DND-41 (cell line): Measurements from ENCODE around the gene DOCK3.

Source experiments
- EZH2 ChIP-seq: IDR thresholded peaks from 3 replicates; pipeline ENCODE4 v1.6.1; 2012; ENCODE audit warnings: borderline replicate concordance, low read depth, mild to moderate bottlenecking, moderate library complexity, low read length, inconsistent platforms; ENCODE audit not compliant: severe bottlenecking
- TF ChIP-seq, protein P1 (sequence below): IDR thresholded peaks from 2 replicates; pipeline ENCODE4 v1.5.1; 2012; ENCODE audit warnings: borderline replicate concordance, low read length, moderate library complexity, mild to moderate bottlenecking; ENCODE audit not compliant: poor library complexity, severe bottlenecking; ENCODE audit errors: extremely low read depth

DNA sequence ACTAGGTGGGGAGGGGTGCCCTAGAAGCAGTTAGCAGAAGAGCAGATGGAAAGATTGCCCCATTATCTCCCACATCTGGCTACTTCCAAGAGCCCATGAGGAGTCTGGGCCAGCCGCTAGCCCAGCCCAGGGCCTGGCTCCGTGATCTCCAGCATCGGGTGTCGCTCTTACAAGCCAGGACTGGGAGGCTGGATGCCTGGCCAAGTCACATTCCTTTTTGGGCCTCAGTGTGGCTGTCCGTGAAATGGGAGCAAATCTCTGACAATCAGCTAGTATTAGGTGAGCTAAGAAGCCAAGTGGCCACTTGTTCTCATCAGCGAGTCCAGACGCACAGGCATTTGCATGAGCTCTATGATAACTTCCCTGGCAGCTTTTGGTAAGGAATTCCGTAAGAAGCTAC is 23.3 kb upstream of the DOCK3 start:
- TF ChIP-seq, protein P1, sequence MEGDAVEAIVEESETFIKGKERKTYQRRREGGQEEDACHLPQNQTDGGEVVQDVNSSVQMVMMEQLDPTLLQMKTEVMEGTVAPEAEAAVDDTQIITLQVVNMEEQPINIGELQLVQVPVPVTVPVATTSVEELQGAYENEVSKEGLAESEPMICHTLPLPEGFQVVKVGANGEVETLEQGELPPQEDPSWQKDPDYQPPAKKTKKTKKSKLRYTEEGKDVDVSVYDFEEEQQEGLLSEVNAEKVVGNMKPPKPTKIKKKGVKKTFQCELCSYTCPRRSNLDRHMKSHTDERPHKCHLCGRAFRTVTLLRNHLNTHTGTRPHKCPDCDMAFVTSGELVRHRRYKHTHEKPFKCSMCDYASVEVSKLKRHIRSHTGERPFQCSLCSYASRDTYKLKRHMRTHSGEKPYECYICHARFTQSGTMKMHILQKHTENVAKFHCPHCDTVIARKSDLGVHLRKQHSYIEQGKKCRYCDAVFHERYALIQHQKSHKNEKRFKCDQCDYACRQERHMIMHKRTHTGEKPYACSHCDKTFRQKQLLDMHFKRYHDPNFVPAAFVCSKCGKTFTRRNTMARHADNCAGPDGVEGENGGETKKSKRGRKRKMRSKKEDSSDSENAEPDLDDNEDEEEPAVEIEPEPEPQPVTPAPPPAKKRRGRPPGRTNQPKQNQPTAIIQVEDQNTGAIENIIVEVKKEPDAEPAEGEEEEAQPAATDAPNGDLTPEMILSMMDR, result no peak
- no peak for TF ChIP-seq EZH2
